ENCODE data around the gene KRTAP25-1. TPM values are rescaled to one million over a fixed set of nuclear protein-coding genes. Genes with fewer than 3 reads are reported as not detected.

KRTAP25-1 gene
- total and polyA plus RNA-seq, 9 donors, result not detected

GRCh38 chr21:30282850-30283249 is 6.5 kb downstream of the KRTAP25-1 start, which contains the start of gene KRTAP24-1:
Gene KRTAP24-1, minus strand, starts transcription at chr21:30282950. Its CDS starts 18 bp downstream, at chr21:30282932.
- WGBS, 3 donors, result 54 to 61% (median 55%) methylated on average over 3 of the region's 3 CpGs
- TF ChIP-seq EP300 (IDR thresholded peaks at IDR 0.05) (no peak), CTCF (IDR thresholded peaks at IDR 0.05) (no peak), POLR2A (IDR thresholded peaks at IDR 0.05) (no peak)
- Histone ChIP-seq H3K4me3 (no peak within 1 kb of the TSS), H3K4me1 (ENCODE audit: insufficient read depth) (no peaks in the 10 kb centered on the region), H3K27ac (no peak within 1 kb of the TSS), H3K27me3 (no peaks in the 10 kb centered on the region), H3K36me3 (no peaks in the 10 kb centered on the region), H3K9me3 (no peaks in the 10 kb centered on the region)
- intact Hi-C loops (cut with DNase I), result no loop called here
- no peak for DNase-seq

- no peak overlapping the region for H3K27ac ChIP-seq
- H3K4me1 ChIP-seq (ENCODE audit: insufficient read depth), result no peaks in the 10 kb centered on the region
- no peak overlapping the region for H3K4me3 ChIP-seq
- no peaks in the 10 kb centered on the region for H3K9me3 ChIP-seq
- TF ChIP-seq POLR2A (IDR thresholded peaks at IDR 0.05) (no peak), CTCF (IDR thresholded peaks at IDR 0.05) (no peak), EP300 (IDR thresholded peaks at IDR 0.05) (no peak)
- intact Hi-C loops (cut with DNase I), result no loop called here
- DNase-seq, result no peak
- WGBS, 3 donors, result 73 to 74% (median 73%) methylated on average over 1 of the region's 1 CpG
- no peaks in the 10 kb centered on the region for H3K36me3 ChIP-seq
- no peaks in the 10 kb centered on the region for H3K27me3 ChIP-seq
These were observed 17.7 kb downstream of the KRTAP25-1 start for GRCh38 chr21:30271611-30272010.

GRCh38 chr21:30271156-30271555 is 18.2 kb downstream of the KRTAP25-1 start:
- H3K27ac ChIP-seq, result no peak overlapping the region
- H3K9me3 ChIP-seq, result no peaks in the 10 kb centered on the region
- no peaks in the 10 kb centered on the region for H3K27me3 ChIP-seq
- H3K4me1 ChIP-seq (ENCODE audit: insufficient read depth), result no peaks in the 10 kb centered on the region
- 57 to 70% (median 62%) methylated on average over 5 of the region's 5 CpGs for WGBS, 3 donors
- intact Hi-C loops (cut with DNase I), result no loop called here
- no peak overlapping the region for H3K4me3 ChIP-seq
- no peak for TF ChIP-seq CTCF (IDR thresholded peaks at IDR 0.05)
- TF ChIP-seq EP300 (IDR thresholded peaks at IDR 0.05), result no peak
- no peak for TF ChIP-seq POLR2A (IDR thresholded peaks at IDR 0.05)
- no peaks in the 10 kb centered on the region for H3K36me3 ChIP-seq
- DNase-seq, result no peak

GRCh38 chr21:30269803-30270530 is 19.3 kb downstream of the KRTAP25-1 start:
- no peaks in the 10 kb centered on the region for H3K4me1 ChIP-seq (ENCODE audit: insufficient read depth)
- 57 to 58% (median 57%) methylated on average over 3 of the region's 3 CpGs for WGBS, 3 donors
- no peak overlapping the region for H3K27ac ChIP-seq
- TF ChIP-seq EP300 (IDR thresholded peaks at IDR 0.05) (no peak), POLR2A (IDR thresholded peaks at IDR 0.05) (no peak), CTCF (IDR thresholded peaks at IDR 0.05) (no peak)
- H3K27me3 ChIP-seq, result no peaks in the 10 kb centered on the region
- no peak overlapping the region for H3K4me3 ChIP-seq
- H3K36me3 ChIP-seq, result no peaks in the 10 kb centered on the region
- DNase-seq, result no peak
- H3K9me3 ChIP-seq, result no peaks in the 10 kb centered on the region
- intact Hi-C loops (cut with DNase I), result no loop called here

All from ovary (tissue), 9 donors.